Activated CD4-positive, alpha-beta T cell treated with anti-CD3 and anti-CD28 coated beads, Interleukin-2, amount 10 ng/mL, durations not matched to agents 7 days and 5 days (primary cell): ENCODE measurements around the gene WSCD1. TPM values are rescaled to one million over a fixed set of nuclear protein-coding genes. Genes with fewer than 3 reads are reported as not detected.

ENCODE experiments used
- CTCF ChIA-PET: fragments of 350-600 bp; sonication (Branson Sonifier 250); formaldehyde crosslinking; loops from one replicate; lab custom pipeline; 2021; ENCODE audit warnings: antibody characterized with exemption; lab: Charles Lee
- POLR2A ChIA-PET: fragments of 350-600 bp; sonication (Branson Sonifier 250); formaldehyde crosslinking; loops from one replicate; lab custom pipeline; 2021; ENCODE audit warnings: antibody characterized with exemption; lab: Charles Lee
- DNase-seq: peaks from one replicate; pipeline ENCODE4 v3.0.0-alpha.2; 2020
- H3K27ac Mint-ChIP-seq: one replicate; pipeline ENCODE4 v1.8.0; 2021; ENCODE audit warnings: mild to moderate bottlenecking, moderate library complexity, mixed read lengths
- H3K27me3 Mint-ChIP-seq: one replicate; pipeline ENCODE4 v1.8.0; 2021; ENCODE audit warnings: mixed read lengths
- H3K36me3 Mint-ChIP-seq: one replicate; pipeline ENCODE4 v1.8.0; 2021; ENCODE audit warnings: low read depth, mixed read lengths
- H3K4me1 Mint-ChIP-seq: one replicate; pipeline ENCODE4 v1.8.0; 2021; ENCODE audit warnings: mixed read lengths
- H3K4me3 Mint-ChIP-seq: one replicate; pipeline ENCODE4 v1.8.0; 2021; ENCODE audit warnings: mild to moderate bottlenecking, moderate library complexity, mixed read lengths
- H3K9me3 Mint-ChIP-seq: one replicate; pipeline ENCODE4 v1.8.0; 2021; ENCODE audit warnings: mixed read lengths
- total RNA-seq, 2 experiments: library from RNA; stranded (reverse); gene quantifications; one replicate each; pipeline ENCODE4 v1.2.3, GENCODE V29; 2021

Gene WSCD1
- total RNA-seq, 2 experiments from 2014 or later = not detected

GRCh38 chr17:6045621-6046357 is 24.4 kb upstream of the WSCD1 start:
- no peaks in the 10 kb centered on the region for H3K9me3 Mint-ChIP-seq
- POLR2A ChIA-PET = no interaction called here
- no peak overlapping the region for H3K27ac Mint-ChIP-seq
- no peaks in the 10 kb centered on the region for H3K4me1 Mint-ChIP-seq
- no peaks in the 10 kb centered on the region for H3K36me3 Mint-ChIP-seq
- no peak overlapping the region for H3K4me3 Mint-ChIP-seq
- CTCF ChIA-PET = no interaction called here
- no peak for DNase-seq
- H3K27me3 Mint-ChIP-seq = peaks cover 3% of the 10 kb centered on the region

GRCh38 chr17:6046431-6046830 is 23.7 kb upstream of the WSCD1 start:
- no peak overlapping the region for H3K4me3 Mint-ChIP-seq

GRCh38 chr17:6046931-6047330 is 23.2 kb upstream of the WSCD1 start:
- no peak for DNase-seq
- Mint-ChIP-seq H3K4me1 (no peaks in the 10 kb centered on the region), H3K27me3 (peaks cover 3% of the 10 kb centered on the region), H3K36me3 (no peaks in the 10 kb centered on the region), H3K9me3 (no peaks in the 10 kb centered on the region), H3K4me3 (no peak overlapping the region), H3K27ac (no peak overlapping the region)
- CTCF ChIA-PET = no interaction called here
- POLR2A ChIA-PET = no interaction called here

More at GRCh38 chr17:6046431-6046830, 23.7 kb upstream of the WSCD1 start:
- CTCF ChIA-PET = no interaction called here
- no peaks in the 10 kb centered on the region for H3K4me1 Mint-ChIP-seq
- H3K36me3 Mint-ChIP-seq = no peaks in the 10 kb centered on the region
- POLR2A ChIA-PET = no interaction called here
- peaks cover 3% of the 10 kb centered on the region for H3K27me3 Mint-ChIP-seq
- H3K9me3 Mint-ChIP-seq = no peaks in the 10 kb centered on the region
- H3K27ac Mint-ChIP-seq = no peak overlapping the region
- no peak for DNase-seq

GRCh38 chr17:6047966-6048365 is 22.2 kb upstream of the WSCD1 start:
- Mint-ChIP-seq H3K36me3 (no peaks in the 10 kb centered on the region), H3K27ac (no peak overlapping the region), H3K9me3 (no peaks in the 10 kb centered on the region), H3K4me3 (no peak overlapping the region), H3K4me1 (no peaks in the 10 kb centered on the region), H3K27me3 (peaks cover 3% of the 10 kb centered on the region)
- ChIA-PET POLR2A (no interaction called here), CTCF (no interaction called here)
- no peak for DNase-seq

- ChIA-PET CTCF (no interaction called here), POLR2A (no interaction called here)
- H3K27ac Mint-ChIP-seq = no peak overlapping the region
- DNase-seq = no peak
- H3K27me3 Mint-ChIP-seq = peaks cover 3% of the 10 kb centered on the region
- no peak overlapping the region for H3K4me3 Mint-ChIP-seq
- no peaks in the 10 kb centered on the region for H3K9me3 Mint-ChIP-seq
- no peaks in the 10 kb centered on the region for H3K4me1 Mint-ChIP-seq
- H3K36me3 Mint-ChIP-seq = no peaks in the 10 kb centered on the region
Measured at GRCh38 chr17:6048486-6048885, 21.7 kb upstream of the WSCD1 start.

GRCh38 chr17:6052926-6053325 is 17.3 kb upstream of the WSCD1 start:
- DNase-seq = no peak
- Mint-ChIP-seq H3K36me3 (no peaks in the 10 kb centered on the region), H3K27ac (no peak overlapping the region), H3K4me3 (no peak overlapping the region), H3K4me1 (no peaks in the 10 kb centered on the region), H3K9me3 (no peaks in the 10 kb centered on the region), H3K27me3 (peaks cover 6% of the 10 kb centered on the region)
- POLR2A ChIA-PET = no interaction called here
- CTCF ChIA-PET = no interaction called here

- no peaks in the 10 kb centered on the region for H3K36me3 Mint-ChIP-seq
- H3K27me3 Mint-ChIP-seq = peaks cover 6% of the 10 kb centered on the region
- CTCF ChIA-PET = interaction anchor here (0.9 kb wide), 1 partner anchor 22 kb away, joined by 3 read pairs; no protein-coding TSS in a partner anchor
- H3K4me1 Mint-ChIP-seq = no peaks in the 10 kb centered on the region
- no peak overlapping the region for H3K4me3 Mint-ChIP-seq
- POLR2A ChIA-PET = no interaction called here
- DNase-seq = no peak
- H3K27ac Mint-ChIP-seq = no peak overlapping the region
- no peaks in the 10 kb centered on the region for H3K9me3 Mint-ChIP-seq
Measured at GRCh38 chr17:6054372-6054771, 15.8 kb upstream of the WSCD1 start.

- Mint-ChIP-seq H3K4me1 (no peaks in the 10 kb centered on the region), H3K27me3 (peaks cover 5% of the 10 kb centered on the region), H3K27ac (no peak overlapping the region), H3K36me3 (no peaks in the 10 kb centered on the region), H3K4me3 (no peak overlapping the region), H3K9me3 (no peaks in the 10 kb centered on the region)
- DNase-seq = no peak
- CTCF ChIA-PET = no interaction called here
- POLR2A ChIA-PET = no interaction called here
Measured at GRCh38 chr17:6056104-6056503, 14.1 kb upstream of the WSCD1 start.

- no peak overlapping the region for H3K27ac Mint-ChIP-seq
- DNase-seq = no peak
- ChIA-PET POLR2A (no interaction called here), CTCF (interaction anchor here (0.6 kb wide), 1 partner anchor 24 kb away, joined by 3 read pairs; no protein-coding TSS in a partner anchor)
- peaks cover 5% of the 10 kb centered on the region for H3K27me3 Mint-ChIP-seq
- H3K4me3 Mint-ChIP-seq = no peak overlapping the region
- no peaks in the 10 kb centered on the region for H3K36me3 Mint-ChIP-seq
- no peaks in the 10 kb centered on the region for H3K4me1 Mint-ChIP-seq
- H3K9me3 Mint-ChIP-seq = no peaks in the 10 kb centered on the region
Measured at GRCh38 chr17:6057562-6057961, 12.6 kb upstream of the WSCD1 start.

GRCh38 chr17:6059406-6059805 is 10.8 kb upstream of the WSCD1 start:
- Mint-ChIP-seq H3K9me3 (no peaks in the 10 kb centered on the region), H3K4me3 (no peak overlapping the region), H3K36me3 (no peaks in the 10 kb centered on the region), H3K4me1 (no peaks in the 10 kb centered on the region), H3K27me3 (peaks cover 5% of the 10 kb centered on the region), H3K27ac (no peak overlapping the region)
- DNase-seq = no peak
- ChIA-PET POLR2A (no interaction called here), CTCF (no interaction called here)

GRCh38 chr17:6061290-6061689 is 8.9 kb upstream of the WSCD1 start:
- H3K4me3 Mint-ChIP-seq = no peak overlapping the region
- CTCF ChIA-PET = interaction anchor here (2.1 kb wide), 1 partner anchor 11 kb away, joined by 8 read pairs; no protein-coding TSS in a partner anchor
- H3K9me3 Mint-ChIP-seq = no peaks in the 10 kb centered on the region
- POLR2A ChIA-PET = no interaction called here
- no peak overlapping the region for H3K27ac Mint-ChIP-seq
- peaks cover 8% of the 10 kb centered on the region for H3K27me3 Mint-ChIP-seq
- no peaks in the 10 kb centered on the region for H3K36me3 Mint-ChIP-seq
- DNase-seq = no peak
- H3K4me1 Mint-ChIP-seq = no peaks in the 10 kb centered on the region

- CTCF ChIA-PET = no interaction called here
- H3K27me3 Mint-ChIP-seq = peaks cover 28% of the 10 kb centered on the region
- H3K36me3 Mint-ChIP-seq = no peaks in the 10 kb centered on the region
- no peaks in the 10 kb centered on the region for H3K9me3 Mint-ChIP-seq
- POLR2A ChIA-PET = no interaction called here
- no peak for DNase-seq
- H3K4me1 Mint-ChIP-seq = peaks cover 9% of the 10 kb centered on the region
- no peak overlapping the region for H3K27ac Mint-ChIP-seq
- H3K4me3 Mint-ChIP-seq = no peak overlapping the region
Measured at GRCh38 chr17:6064868-6065267, 5.3 kb upstream of the WSCD1 start.

- no peaks in the 10 kb centered on the region for H3K9me3 Mint-ChIP-seq
- H3K27ac Mint-ChIP-seq = no peak overlapping the region
- no peak for DNase-seq
- no peak overlapping the region for H3K4me3 Mint-ChIP-seq
- CTCF ChIA-PET = no interaction called here
- H3K36me3 Mint-ChIP-seq = no peaks in the 10 kb centered on the region
- H3K4me1 Mint-ChIP-seq = peaks cover 9% of the 10 kb centered on the region
- peaks cover 29% of the 10 kb centered on the region for H3K27me3 Mint-ChIP-seq
- POLR2A ChIA-PET = no interaction called here
Measured at GRCh38 chr17:6065351-6065750, 4.8 kb upstream of the WSCD1 start.
